ENCODE results near the gene TMEM61.

Gene TMEM61

DNA sequence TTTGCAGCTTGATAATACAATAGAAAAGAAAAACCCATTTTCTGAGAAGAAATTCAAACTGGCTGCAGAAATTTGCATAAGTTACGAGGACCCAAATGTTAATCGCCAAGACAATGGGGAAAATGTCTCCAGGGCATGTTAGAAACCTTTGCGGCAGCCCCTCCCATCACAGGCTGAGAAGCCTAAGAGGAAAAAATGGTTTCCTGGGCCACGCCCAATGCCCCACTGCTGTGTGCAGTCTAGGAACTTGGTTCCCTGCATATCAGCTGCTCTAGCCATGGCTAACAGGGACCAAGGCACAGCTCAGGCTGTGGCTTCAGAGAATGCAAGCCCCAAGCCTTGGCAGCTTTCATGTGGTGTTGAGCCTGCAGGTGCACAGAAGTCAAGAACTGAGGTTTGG, 37.5 kb upstream of the TMEM61 start:
- no peak overlapping the region for H3K4me2 ChIP-seq (ENCODE audit: low read depth, low read length, poor library complexity, severe bottlenecking)
- no peak overlapping the region for H3K9ac ChIP-seq (ENCODE audit: low read length)
- no peaks in the 10 kb centered on the region for H3K9me2 ChIP-seq (replicated peaks; ENCODE audit: insufficient read depth, low read length)
- TF ChIP-seq EZH2phosphoT487 (conservative IDR thresholded peaks at IDR 0.05; ENCODE audit: low read length) (no peak), CTCF (IDR thresholded peaks at IDR 0.05; ENCODE audit: insufficient read depth, low read length, poor library complexity, severe bottlenecking) (no peak)
- H3K9me3 ChIP-seq (ENCODE audit: insufficient read depth, low read length), result no peaks in the 10 kb centered on the region
- no peak overlapping the region for H3K4me3 ChIP-seq (ENCODE audit: insufficient read depth, low read length, poor library complexity, severe bottlenecking)
- H3K27me3 ChIP-seq (ENCODE audit: low read length), result no peaks in the 10 kb centered on the region
- no peaks in the 10 kb centered on the region for H3F3A ChIP-seq (ENCODE audit: insufficient read depth)
- H2AFZ ChIP-seq (ENCODE audit: low read depth, low read length, severe bottlenecking), result no peak overlapping the region
- no peaks in the 10 kb centered on the region for H3K79me2 ChIP-seq (ENCODE audit: insufficient read depth, low read length)
- H4K20me1 ChIP-seq (ENCODE audit: low read depth, low read length), result no peaks in the 10 kb centered on the region
- H3K36me3 ChIP-seq (ENCODE audit: low read length), result no peaks in the 10 kb centered on the region
- no peak overlapping the region for H3K27ac ChIP-seq (ENCODE audit: low read depth, low read length)

GRCh38 chr1:54944610-54945392, 35.6 kb upstream of the TMEM61 start:
- Histone ChIP-seq H3K27ac (ENCODE audit: low read depth, low read length) (no peak overlapping the region), H3K9me2 (replicated peaks; ENCODE audit: insufficient read depth, low read length) (no peaks in the 10 kb centered on the region), H3K4me2 (ENCODE audit: low read depth, low read length, poor library complexity, severe bottlenecking) (peak overlapping the region; percentile 35), H3K9me3 (ENCODE audit: insufficient read depth, low read length) (no peaks in the 10 kb centered on the region), H4K20me1 (ENCODE audit: low read depth, low read length) (no peaks in the 10 kb centered on the region), H3F3A (ENCODE audit: insufficient read depth) (no peaks in the 10 kb centered on the region), H3K36me3 (ENCODE audit: low read length) (no peaks in the 10 kb centered on the region), H2AFZ (ENCODE audit: low read depth, low read length, severe bottlenecking) (peak overlapping the region; percentile 30), H3K9ac (ENCODE audit: low read length) (no peak overlapping the region; the same call in 1 of the 2 replicates), H3K79me2 (ENCODE audit: insufficient read depth, low read length) (no peaks in the 10 kb centered on the region), H3K27me3 (ENCODE audit: low read length) (no peaks in the 10 kb centered on the region), H3K4me3 (ENCODE audit: insufficient read depth, low read length, poor library complexity, severe bottlenecking) (no peak overlapping the region)
- TF ChIP-seq EZH2phosphoT487 (conservative IDR thresholded peaks at IDR 0.05; ENCODE audit: low read length) (no peak), CTCF (IDR thresholded peaks at IDR 0.05; ENCODE audit: insufficient read depth, low read length, poor library complexity, severe bottlenecking) (peak; percentile 76)

DNA sequence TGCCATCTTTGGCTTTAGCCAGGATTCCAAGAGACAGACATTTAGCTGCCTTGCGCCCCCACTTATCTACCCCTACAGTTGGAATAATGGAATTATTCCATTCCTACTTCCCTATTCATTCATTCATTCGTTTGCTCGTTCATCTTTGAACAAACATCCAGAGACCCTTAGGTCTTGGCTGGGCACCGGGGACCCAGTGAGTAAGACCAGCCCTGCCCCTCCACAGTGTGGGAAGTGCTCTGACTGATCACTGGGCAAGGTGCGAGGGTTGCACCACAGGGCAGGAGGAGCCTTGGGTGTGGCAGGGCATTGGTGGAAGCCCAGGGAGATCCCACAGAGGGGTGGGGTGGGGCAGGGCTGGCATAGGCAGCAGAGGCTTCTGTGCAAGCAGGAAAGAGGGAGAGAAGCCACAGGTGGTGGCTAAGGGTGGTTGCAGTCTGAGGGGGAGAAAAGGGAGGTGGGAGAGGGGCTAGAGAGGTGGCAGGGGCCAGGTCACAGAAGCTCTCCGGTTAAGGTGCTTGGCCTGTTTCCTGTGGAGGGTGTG, 35.0 kb upstream of the TMEM61 start:
- H3K4me3 ChIP-seq (ENCODE audit: insufficient read depth, low read length, poor library complexity, severe bottlenecking), result no peak overlapping the region
- no peaks in the 10 kb centered on the region for H3K9me2 ChIP-seq (replicated peaks; ENCODE audit: insufficient read depth, low read length)
- H3K9me3 ChIP-seq (ENCODE audit: insufficient read depth, low read length), result no peaks in the 10 kb centered on the region
- H3K27me3 ChIP-seq (ENCODE audit: low read length), result no peaks in the 10 kb centered on the region
- no peaks in the 10 kb centered on the region for H3F3A ChIP-seq (ENCODE audit: insufficient read depth)
- no peak overlapping the region for H3K4me2 ChIP-seq (ENCODE audit: low read depth, low read length, poor library complexity, severe bottlenecking)
- TF ChIP-seq EZH2phosphoT487 (conservative IDR thresholded peaks at IDR 0.05; ENCODE audit: low read length) (no peak), CTCF (IDR thresholded peaks at IDR 0.05; ENCODE audit: insufficient read depth, low read length, poor library complexity, severe bottlenecking) (no peak)
- H4K20me1 ChIP-seq (ENCODE audit: low read depth, low read length), result no peaks in the 10 kb centered on the region
- no peaks in the 10 kb centered on the region for H3K79me2 ChIP-seq (ENCODE audit: insufficient read depth, low read length)
- H2AFZ ChIP-seq (ENCODE audit: low read depth, low read length, severe bottlenecking), result no peak overlapping the region
- no peak overlapping the region for H3K27ac ChIP-seq (ENCODE audit: low read depth, low read length)
- no peak overlapping the region for H3K9ac ChIP-seq (ENCODE audit: low read length)
- no peaks in the 10 kb centered on the region for H3K36me3 ChIP-seq (ENCODE audit: low read length)

Data from SU-DHL-6 (cell line).